MM.1S (cell line): ENCODE results near the gene SGSM1.

ENCODE experiments used
- DNase-seq: peaks from one replicate; pipeline ENCODE4 v3.0.0-alpha.2; 2015
- H2AFZ ChIP-seq: fragments of 300-600 bp; sonication (generic); 2 replicates; pipeline ENCODE4 v1.6.0; 2016; ENCODE audit warnings: antibody characterized with exemption, low read length
- H3F3A ChIP-seq: fragments of 300-600 bp; sonication (generic); 2 replicates; pipeline ENCODE4 v1.6.1; 2016; ENCODE audit warnings: mild to moderate bottlenecking, antibody characterized with exemption, low read length, moderate library complexity, mixed read lengths; ENCODE audit not compliant: insufficient read depth
- H3K27ac ChIP-seq: fragments of 300-600 bp; sonication (generic); 2 replicates; pipeline ENCODE4 v1.5.1; 2016; ENCODE audit warnings: mild to moderate bottlenecking, low read length
- H3K27me3 ChIP-seq: fragments of 300-600 bp; sonication (generic); replicated peaks from 2 replicates; pipeline ENCODE4 v1.6.0; 2016; ENCODE audit warnings: low read length; ENCODE audit not compliant: insufficient read depth
- H3K36me3 ChIP-seq: fragments of 300-600 bp; sonication (generic); replicated peaks from 2 replicates; pipeline ENCODE4 v1.6.1; 2016; ENCODE audit warnings: mild to moderate bottlenecking, low read length, mixed read lengths; ENCODE audit not compliant: insufficient read depth
- H3K4me1 ChIP-seq: fragments of 300-600 bp; sonication (generic); 2 replicates; pipeline ENCODE4 v1.6.1; 2016; ENCODE audit warnings: low read length, mixed read lengths
- H3K4me2 ChIP-seq: fragments of 300-600 bp; sonication (generic); 2 replicates; pipeline ENCODE4 v1.6.0; 2016; ENCODE audit warnings: low read depth, low read length
- H3K4me3 ChIP-seq: fragments of 300-600 bp; sonication (generic); 2 replicates; pipeline ENCODE4 v1.5.1; 2016; ENCODE audit warnings: low read length, mixed read lengths
- H3K79me2 ChIP-seq: fragments of 300-600 bp; sonication (generic); 2 replicates; pipeline ENCODE4 v1.6.1; 2016; ENCODE audit warnings: mixed run types, low read length, mixed read lengths
- H3K9ac ChIP-seq: fragments of 300-600 bp; sonication (generic); 2 replicates; pipeline ENCODE4 v1.6.1; 2016; ENCODE audit warnings: low read length, mixed read lengths
- H3K9me2 ChIP-seq: fragments of 300-600 bp; sonication (generic); replicated peaks from 2 replicates; pipeline ENCODE4 v1.6.1; 2016; ENCODE audit warnings: mild to moderate bottlenecking, low read length, mixed read lengths; ENCODE audit not compliant: insufficient read depth
- H3K9me3 ChIP-seq: fragments of 300-600 bp; sonication (generic); replicated peaks from 2 replicates; pipeline ENCODE4 v1.6.1; 2016; ENCODE audit warnings: mild to moderate bottlenecking, low read length, mixed read lengths; ENCODE audit not compliant: insufficient read depth
- H4K20me1 ChIP-seq: fragments of 300-600 bp; sonication (generic); 2 replicates; pipeline ENCODE4 v1.6.1; 2016; ENCODE audit warnings: mild to moderate bottlenecking, low read length, moderate library complexity, mixed read lengths; ENCODE audit not compliant: insufficient read depth
- EZH2 ChIP-seq: fragments of 300-600 bp; sonication (generic); optimal IDR thresholded peaks from 2 replicates; pipeline ENCODE3; 2017; ENCODE audit warnings: low read depth, mild to moderate bottlenecking, antibody characterized with exemption, low read length, mixed read lengths
- EZH2phosphoT487 ChIP-seq: fragments of 300-600 bp; sonication (generic); IDR thresholded peaks from 2 replicates; pipeline ENCODE4 v1.6.1; 2018; ENCODE audit warnings: antibody characterized with exemption, low read length
- TF ChIP-seq, protein P1 (sequence below): fragments of 300-600 bp; sonication (generic); IDR thresholded peaks from 2 replicates; pipeline ENCODE4 v1.5.1; 2016; ENCODE audit warnings: antibody characterized with exemption, low read length, mixed read lengths

SGSM1 gene

DNA sequence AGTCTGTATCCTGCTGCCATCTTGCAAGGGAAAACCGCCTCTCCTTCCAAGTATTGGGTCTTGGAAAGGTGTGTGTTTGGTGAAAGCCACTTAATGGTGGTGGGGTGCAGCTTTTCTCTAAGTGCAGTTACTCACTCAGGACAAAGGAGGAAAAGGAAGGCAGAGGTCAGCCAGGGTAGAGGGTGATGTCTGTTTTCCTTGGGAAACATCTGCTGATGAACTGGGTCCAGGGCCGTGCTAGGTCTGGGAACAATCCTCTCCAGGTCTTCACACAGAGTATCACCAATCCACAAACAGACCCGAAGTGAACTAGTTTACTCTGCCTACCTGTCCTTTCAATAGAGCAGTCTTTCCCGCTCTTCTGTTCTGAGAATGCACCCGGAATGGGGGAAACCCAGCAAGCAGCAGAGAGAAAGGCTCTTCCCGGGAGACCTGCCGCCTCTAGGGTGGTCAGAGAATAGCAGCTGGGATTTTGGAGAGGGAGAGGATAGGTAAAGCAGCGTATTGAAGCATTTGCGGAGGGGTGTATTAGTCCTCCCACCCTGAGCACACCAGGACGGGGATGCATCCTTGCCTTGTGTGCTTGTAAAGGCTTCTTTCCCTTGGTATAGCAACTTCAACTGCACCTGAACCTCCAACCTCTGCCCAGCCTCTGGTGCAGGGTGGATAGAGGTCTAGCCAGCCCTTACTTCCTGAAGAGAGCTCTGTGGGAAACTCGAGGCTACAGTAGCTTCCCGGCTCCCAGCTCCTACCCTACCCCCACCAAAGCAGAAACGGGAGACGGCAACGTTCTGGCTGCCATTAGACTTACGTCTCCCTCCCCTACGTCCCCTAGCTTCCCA, 119.8 kb downstream of the SGSM1 start:
- Histone ChIP-seq H3K4me2 (no peak overlapping the region), H3K27me3 (peaks cover 38% of the 10 kb centered on the region), H3K4me3 (no peak overlapping the region)

DNA sequence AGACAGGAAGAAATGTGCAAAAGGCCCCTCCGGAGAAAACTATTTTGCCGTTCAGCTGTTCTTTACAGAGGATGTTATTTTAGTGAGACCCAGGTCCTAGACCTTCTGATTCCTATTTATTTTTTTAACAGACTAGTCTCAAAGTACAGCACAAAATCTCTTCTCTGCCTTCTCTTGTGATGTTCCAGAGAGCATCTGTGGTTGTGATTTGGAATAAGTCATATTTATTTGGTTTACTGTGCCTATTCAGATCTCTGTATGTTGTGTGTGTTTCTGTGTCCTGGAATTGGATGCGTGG, 120.4 kb downstream of the SGSM1 start:
- Histone ChIP-seq H3K9me3 (no peaks in the 10 kb centered on the region), H3K36me3 (no peaks in the 10 kb centered on the region), H3K9me2 (no peaks in the 10 kb centered on the region), H3F3A (no peaks in the 10 kb centered on the region), H3K27ac (no peak overlapping the region), H3K9ac (no peak overlapping the region), H4K20me1 (no peaks in the 10 kb centered on the region), H3K27me3 (peaks cover 44% of the 10 kb centered on the region), H3K79me2 (no peaks in the 10 kb centered on the region), H3K4me3 (no peak overlapping the region), H3K4me1 (no peaks in the 10 kb centered on the region), H2AFZ (no peak overlapping the region), H3K4me2 (no peak overlapping the region)
- no peak for DNase-seq
- TF ChIP-seq, protein P1, sequence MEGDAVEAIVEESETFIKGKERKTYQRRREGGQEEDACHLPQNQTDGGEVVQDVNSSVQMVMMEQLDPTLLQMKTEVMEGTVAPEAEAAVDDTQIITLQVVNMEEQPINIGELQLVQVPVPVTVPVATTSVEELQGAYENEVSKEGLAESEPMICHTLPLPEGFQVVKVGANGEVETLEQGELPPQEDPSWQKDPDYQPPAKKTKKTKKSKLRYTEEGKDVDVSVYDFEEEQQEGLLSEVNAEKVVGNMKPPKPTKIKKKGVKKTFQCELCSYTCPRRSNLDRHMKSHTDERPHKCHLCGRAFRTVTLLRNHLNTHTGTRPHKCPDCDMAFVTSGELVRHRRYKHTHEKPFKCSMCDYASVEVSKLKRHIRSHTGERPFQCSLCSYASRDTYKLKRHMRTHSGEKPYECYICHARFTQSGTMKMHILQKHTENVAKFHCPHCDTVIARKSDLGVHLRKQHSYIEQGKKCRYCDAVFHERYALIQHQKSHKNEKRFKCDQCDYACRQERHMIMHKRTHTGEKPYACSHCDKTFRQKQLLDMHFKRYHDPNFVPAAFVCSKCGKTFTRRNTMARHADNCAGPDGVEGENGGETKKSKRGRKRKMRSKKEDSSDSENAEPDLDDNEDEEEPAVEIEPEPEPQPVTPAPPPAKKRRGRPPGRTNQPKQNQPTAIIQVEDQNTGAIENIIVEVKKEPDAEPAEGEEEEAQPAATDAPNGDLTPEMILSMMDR: no peak
- TF ChIP-seq EZH2phosphoT487 (no peak), EZH2 (no peak)

More for the DNA sequence above, 119.8 kb downstream of the SGSM1 start:
- Histone ChIP-seq H3K79me2 (no peaks in the 10 kb centered on the region), H3K9me3 (no peaks in the 10 kb centered on the region), H3K9me2 (no peaks in the 10 kb centered on the region), H2AFZ (no peak overlapping the region), H3K9ac (no peak overlapping the region), H4K20me1 (no peaks in the 10 kb centered on the region), H3K36me3 (no peaks in the 10 kb centered on the region), H3F3A (no peaks in the 10 kb centered on the region), H3K4me1 (no peaks in the 10 kb centered on the region), H3K27ac (no peak overlapping the region)
- TF ChIP-seq, protein P1: no peak
- TF ChIP-seq EZH2 (no peak), EZH2phosphoT487 (no peak)
- no peak for DNase-seq

DNA sequence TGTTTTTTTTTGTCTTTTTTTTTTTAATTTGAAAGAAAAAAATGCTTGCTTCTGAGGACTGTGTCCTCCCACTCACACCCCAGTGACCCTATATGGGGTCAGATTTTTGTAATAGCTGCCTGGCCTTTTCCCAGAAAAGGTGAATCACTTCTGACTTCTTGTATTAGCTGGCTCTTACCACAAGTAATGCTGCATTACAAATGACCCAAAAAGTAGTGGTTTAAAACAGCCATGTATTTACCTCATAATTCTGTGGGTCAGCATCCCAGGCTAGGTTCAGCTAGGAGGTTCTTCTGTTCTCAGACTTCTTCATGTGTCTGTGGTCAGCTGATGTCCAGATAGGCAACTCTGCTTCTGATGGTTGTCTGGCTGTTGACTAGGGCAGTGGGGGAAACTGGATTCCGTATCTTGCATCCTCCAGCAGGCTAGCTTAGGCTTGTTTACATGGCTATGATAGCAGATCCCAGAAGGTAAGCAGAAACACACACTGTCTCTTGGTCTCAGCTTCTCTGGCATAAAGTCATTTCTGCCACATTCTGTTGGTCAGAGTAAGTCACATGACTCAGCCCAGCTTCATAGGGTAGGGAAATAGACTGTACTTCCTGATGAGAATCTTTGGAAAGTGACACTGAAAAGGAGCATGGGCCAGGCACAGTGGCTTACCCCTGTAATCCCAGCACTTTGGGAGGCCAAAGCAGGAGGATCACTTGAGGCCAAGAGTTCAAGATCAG, 121.0 kb downstream of the SGSM1 start:
- no peaks in the 10 kb centered on the region for H3K4me1 ChIP-seq
- TF ChIP-seq, protein P1: no peak
- TF ChIP-seq EZH2: no peak
- TF ChIP-seq EZH2phosphoT487: no peak
- no peak overlapping the region for H3K4me2 ChIP-seq
- H3K27ac ChIP-seq: no peak overlapping the region
- H3K27me3 ChIP-seq: peaks cover 50% of the 10 kb centered on the region
- no peaks in the 10 kb centered on the region for H3K36me3 ChIP-seq
- H3K4me3 ChIP-seq: no peak overlapping the region
- no peaks in the 10 kb centered on the region for H4K20me1 ChIP-seq
- no peaks in the 10 kb centered on the region for H3F3A ChIP-seq
- H2AFZ ChIP-seq: no peak overlapping the region
- no peak overlapping the region for H3K9ac ChIP-seq
- no peaks in the 10 kb centered on the region for H3K9me2 ChIP-seq
- no peaks in the 10 kb centered on the region for H3K79me2 ChIP-seq
- DNase-seq: no peak
- H3K9me3 ChIP-seq: no peaks in the 10 kb centered on the region
